Measurements from ENCODE around the gene ULK4. TPM values are rescaled to one million over a fixed set of nuclear protein-coding genes. Genes with fewer than 3 reads are reported as not detected.

ULK4 gene
- total and polyA plus RNA-seq, 2 of the 4 experiments (the other 2 are of a cell fraction): 2.7 to 5.0 TPM

- no peak overlapping the region for H3K9ac ChIP-seq (ENCODE audit: low read depth, low read length)
- H2BK15ac ChIP-seq (ENCODE audit: low read depth, low read length): no peak overlapping the region
- no peak overlapping the region for H2BK5ac ChIP-seq (ENCODE audit: low read depth, low read length, poor library complexity, severe bottlenecking)
- H4K91ac ChIP-seq (ENCODE audit: insufficient read depth, low read depth, low read length): no peak overlapping the region
- H3K9me3 ChIP-seq (ENCODE audit: control insufficient read depth, insufficient read depth, low read length): no peaks in the 10 kb centered on the region
- no peak overlapping the region for H4K8ac ChIP-seq (ENCODE audit: low read depth in 2 of 2, low read length in 2 of 2)
- WGBS, 2 experiments (ENCODE audit: extremely low coverage in 2 of 2, insufficient read length in 1 of 2): no CpG with 5 or more reads among the region's 1 CpG
- no peak overlapping the region for H3K14ac ChIP-seq (replicated peaks; ENCODE audit: low read depth, low read length)
- no peak overlapping the region for H3K18ac ChIP-seq (ENCODE audit: low read depth, low read length)
- TF ChIP-seq RFX5 (IDR thresholded peaks at IDR 0.05; ENCODE audit: low read depth, low read length) (no peak), BHLHE40 (IDR thresholded peaks at IDR 0.05; ENCODE audit: low read depth, low read length) (no peak), RCOR1 (IDR thresholded peaks at IDR 0.05; ENCODE audit: insufficient replicate concordance, low read length) (no peak), MAZ (IDR thresholded peaks at IDR 0.05; ENCODE audit: borderline replicate concordance, low read depth, low read length) (no peak), CTCF (conservative IDR thresholded peaks at IDR 0.05; ENCODE audit: low read depth, low read length) (no peak), CEBPB (IDR thresholded peaks at IDR 0.05; ENCODE audit: low read depth, low read length) (no peak), RAD21 (IDR thresholded peaks at IDR 0.05; ENCODE audit: low read length) (no peak), ELK1 (IDR thresholded peaks at IDR 0.05; ENCODE audit: borderline replicate concordance, low read depth, low read length) (no peak), SMC3 (IDR thresholded peaks at IDR 0.05; ENCODE audit: low read depth, low read length) (no peak), NFE2L2 (IDR thresholded peaks at IDR 0.05; ENCODE audit: low read depth, low read length) (no peak), FOS (IDR thresholded peaks at IDR 0.05; ENCODE audit: low read depth, low read length) (no peak), POLR2A (IDR thresholded peaks at IDR 0.05; ENCODE audit: low read depth, low read length) (no peak), MXI1 (IDR thresholded peaks at IDR 0.05; ENCODE audit: borderline replicate concordance, low read depth, low read length) (no peak), CHD1 (IDR thresholded peaks at IDR 0.05; ENCODE audit: low read depth, low read length) (no peak)
- no peak overlapping the region for H3K27ac ChIP-seq (ENCODE audit: insufficient read depth, low read length)
- H3K4me2 ChIP-seq (ENCODE audit: low read depth, low read length): no peak overlapping the region
- no peak overlapping the region for H2AK9ac ChIP-seq (replicated peaks; ENCODE audit: low read depth, low read length, poor library complexity)
- H2BK20ac ChIP-seq (ENCODE audit: low read depth, low read length): no peak overlapping the region
- no peak overlapping the region for H3K4ac ChIP-seq (ENCODE audit: low read depth, low read length)
- no peaks in the 10 kb centered on the region for H4K20me1 ChIP-seq (ENCODE audit: insufficient read depth, low read length)
- ChIA-PET CTCF (no interaction called here), POLR2A (ENCODE audit: unreplicated experiment) (no interaction called here)
- dilution Hi-C loops (cut with HindIII; ENCODE audit: low sequenced_read_pairs, unreplicated experiment): no loop called here
- H3K4me1 ChIP-seq (ENCODE audit: control insufficient read depth, insufficient read depth, low read length): peaks cover 2% of the 10 kb centered on the region; the same call in 1 of the 2 replicates
- H3K36me3 ChIP-seq (ENCODE audit: control insufficient read depth, insufficient read depth, low read length): no peaks in the 10 kb centered on the region
- peak; percentile 75 for ATAC-seq (ENCODE audit: low read depth)
- DNase-seq: peak; percentile 43
- H2AFZ ChIP-seq (replicated peaks; ENCODE audit: low read length, poor library complexity): peak overlapping the region; percentile 59
- H3K23ac ChIP-seq (ENCODE audit: low read depth, low read length): no peak overlapping the region
- H4K5ac ChIP-seq (ENCODE audit: low read depth, low read length): no peak overlapping the region
- intact Hi-C loops (cut with micrococcal nuclease): no loop called here
- H3K79me1 ChIP-seq (ENCODE audit: low read depth in 1 of 2, low read length in 2 of 2): no peaks in the 10 kb centered on the region
- no peak overlapping the region for H2BK120ac ChIP-seq (ENCODE audit: low read depth, low read length)
- no peaks in the 10 kb centered on the region for H3K27me3 ChIP-seq (ENCODE audit: control insufficient read depth, insufficient read depth, low read length)
- BruUV-seq (replicated peaks): no TSS peak
- H3K4me3 ChIP-seq (ENCODE audit: insufficient read depth, low read depth, low read length): no peak overlapping the region
- no peak overlapping the region for H2AK5ac ChIP-seq (ENCODE audit: low read depth, low read length)
- in situ Hi-C loops (cut with MboI; ENCODE audit: low sequenced_read_pairs): no loop called here
- peaks cover 5% of the 10 kb centered on the region; the same call in 1 of the 2 replicates for H3K9me1 ChIP-seq (ENCODE audit: insufficient read depth, low read length)
- H3K56ac ChIP-seq (ENCODE audit: extremely low read depth, insufficient read depth, low read length): no peak overlapping the region
Measured at GRCh38 chr3:41259449-41260062, 702.3 kb downstream of the ULK4 start.
